IPS DF 19.7 (cell line): ENCODE data around the gene RTEL1.
A peak's percentile ranks its signal among the peaks of the same experiment; 100 is the strongest.
"Not testable (repeated sequence)": the region's sequence is repeated elsewhere in the genome, so short reads cannot be mapped to it uniquely, and the experiment has no call there.

Experiments used
- DNase-seq: peaks from one replicate; pipeline ENCODE4 v3.0.0-alpha.2; 2013; ENCODE audit warnings: low read depth, low spot score

Gene RTEL1

DNA sequence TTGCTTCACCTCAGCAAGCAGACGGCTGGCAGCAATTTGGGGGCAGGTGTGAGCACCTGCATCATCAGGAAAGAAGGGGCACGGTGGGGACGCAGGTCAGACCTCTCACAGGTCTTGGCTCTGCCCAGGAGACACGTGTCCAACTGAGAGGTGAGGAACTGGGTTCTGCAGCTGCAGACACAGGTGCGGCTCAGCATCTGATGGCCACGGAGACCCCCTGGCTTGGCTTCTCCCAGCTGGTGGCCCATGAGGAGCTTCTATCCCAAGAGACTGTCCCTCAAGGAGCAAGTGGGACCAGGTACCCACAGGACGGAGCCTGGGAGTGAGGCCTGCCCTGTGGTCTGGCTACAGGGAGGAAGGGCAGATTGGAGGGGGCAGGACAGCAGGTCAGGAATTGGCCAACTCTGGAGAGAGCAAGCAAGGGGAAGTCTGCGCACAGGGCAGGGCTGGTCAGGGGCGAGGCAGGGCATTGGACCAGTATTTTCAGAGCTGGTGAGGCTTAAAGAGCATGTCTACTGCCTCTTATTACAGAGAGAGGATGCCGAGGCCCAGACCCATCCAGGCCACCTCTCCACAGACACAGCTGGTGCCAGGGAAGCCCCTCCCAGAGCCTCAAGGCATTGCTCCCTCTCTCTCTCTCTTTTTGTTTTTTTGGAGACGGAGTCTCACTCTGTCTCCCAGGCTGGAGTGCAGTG, 9.1 kb upstream of the RTEL1 start:
- DNase-seq: no peak

DNA sequence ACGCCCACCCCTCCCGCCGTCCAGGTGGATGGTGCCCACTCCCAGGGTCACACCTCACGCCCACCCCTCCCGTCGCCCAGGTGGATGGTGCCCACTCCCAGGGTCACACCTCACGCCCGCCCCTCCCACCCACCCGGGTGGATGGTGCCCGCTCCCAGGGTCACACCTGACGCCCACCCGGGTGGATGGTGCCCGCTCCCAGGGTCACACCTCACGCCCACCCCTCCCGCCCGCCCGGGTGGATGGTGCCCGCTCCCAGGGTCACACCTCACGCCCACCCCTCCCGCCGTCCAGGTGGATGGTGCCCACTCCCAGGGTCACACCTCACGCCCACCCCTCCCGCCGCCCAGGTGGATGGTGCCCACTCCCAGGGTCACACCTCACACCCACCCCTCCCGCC, 7.6 kb upstream of the RTEL1 start:
- not testable (repeated sequence) for DNase-seq

- no peak for DNase-seq
Observed at GRCh38 chr20:63651942-63652191, 6.2 kb upstream of the RTEL1 start.

DNA sequence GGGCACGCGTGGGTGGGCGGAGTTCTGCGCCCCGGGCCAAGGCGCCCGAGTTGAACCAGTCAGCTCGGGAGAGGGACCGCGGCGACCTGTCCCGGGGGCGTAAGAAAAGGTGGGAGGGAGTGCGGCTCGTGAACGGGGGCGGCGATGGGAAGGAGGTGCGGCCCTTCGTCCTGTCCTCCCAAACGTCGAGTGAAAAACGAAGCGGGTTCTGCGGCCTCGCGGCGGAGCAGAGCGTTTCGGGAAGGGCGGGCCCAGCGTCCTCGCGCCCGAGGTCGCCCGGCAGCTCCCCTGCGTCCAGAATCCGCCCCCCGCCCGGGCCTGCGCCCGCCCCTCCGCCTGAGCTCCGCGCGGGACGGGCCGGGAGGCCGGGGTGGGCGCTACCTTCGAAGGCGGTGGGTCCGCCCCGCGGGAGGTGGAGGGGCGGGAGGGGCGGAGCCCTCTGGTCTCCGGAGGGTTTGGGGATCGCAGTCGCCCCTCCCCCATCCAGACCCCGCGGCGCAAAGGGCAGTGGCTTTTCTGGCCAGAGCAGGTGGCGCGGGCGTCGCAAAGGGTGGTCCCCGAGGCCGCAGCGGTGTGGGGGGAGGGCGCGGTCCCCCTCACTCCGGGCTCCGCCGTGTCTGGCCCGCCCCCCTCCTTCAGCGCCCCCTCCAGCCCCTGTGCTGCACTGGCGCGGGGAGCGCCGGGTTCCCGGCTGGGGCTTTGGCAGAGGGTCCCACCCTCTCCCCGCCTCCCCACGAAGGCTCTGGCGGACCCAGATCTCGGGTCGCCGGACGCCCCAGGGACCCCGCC, 5.7 kb upstream of the RTEL1 start:
- no peak for DNase-seq

DNA sequence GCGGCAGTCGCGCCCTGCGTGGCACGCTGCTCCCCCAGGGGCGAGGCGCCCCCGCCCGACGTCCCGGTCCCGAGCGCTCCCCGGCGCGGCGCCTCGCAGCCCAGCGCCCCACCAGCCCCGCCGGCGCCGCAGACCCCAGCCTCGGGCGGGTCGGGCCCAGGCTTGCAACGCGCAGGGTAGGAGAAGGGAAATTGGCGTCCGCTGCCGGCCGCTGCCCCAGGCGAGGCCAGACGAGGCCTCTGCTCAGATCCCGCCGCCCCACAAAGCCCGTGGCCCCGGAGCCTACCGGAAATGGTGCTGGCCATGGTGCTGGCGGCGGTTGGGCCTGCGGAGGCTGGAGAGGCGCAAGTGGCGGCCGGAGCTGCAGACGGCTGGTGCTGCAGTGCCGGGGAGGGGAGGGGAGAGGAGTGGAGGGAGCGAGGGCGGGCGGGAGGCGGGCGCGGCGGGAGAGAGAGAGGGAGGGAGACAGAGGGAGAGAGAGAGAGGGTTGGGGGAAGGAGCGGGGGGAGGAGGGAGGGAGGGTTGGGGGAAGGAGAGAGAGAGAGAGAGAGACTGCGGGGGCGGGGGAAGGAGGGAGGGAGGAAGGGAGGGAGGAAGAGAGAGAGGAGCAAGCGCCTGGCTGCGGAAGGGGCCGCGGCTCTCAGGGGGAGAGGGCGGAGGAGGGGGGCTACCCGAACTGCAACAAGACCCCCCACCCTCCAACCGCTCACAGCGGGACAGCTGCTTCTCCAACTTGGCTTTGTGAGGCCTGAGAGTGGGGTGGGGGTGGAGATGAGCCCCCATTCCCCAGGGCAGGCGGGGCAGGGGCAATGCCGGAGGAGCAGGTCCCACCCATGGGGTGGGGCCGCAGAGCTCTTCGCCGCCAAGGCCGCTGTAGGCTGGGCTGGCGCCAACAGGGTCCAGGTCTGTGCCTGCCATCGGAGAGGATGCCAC, 4.8 kb upstream of the RTEL1 start, which contains the start of gene STMN3:
TSS of gene STMN3 (minus strand) at position 384 of the 933 bp plus-strand sequence. CDS start at position 305, 79 bp downstream.
- peak; percentile 71 for DNase-seq

DNA sequence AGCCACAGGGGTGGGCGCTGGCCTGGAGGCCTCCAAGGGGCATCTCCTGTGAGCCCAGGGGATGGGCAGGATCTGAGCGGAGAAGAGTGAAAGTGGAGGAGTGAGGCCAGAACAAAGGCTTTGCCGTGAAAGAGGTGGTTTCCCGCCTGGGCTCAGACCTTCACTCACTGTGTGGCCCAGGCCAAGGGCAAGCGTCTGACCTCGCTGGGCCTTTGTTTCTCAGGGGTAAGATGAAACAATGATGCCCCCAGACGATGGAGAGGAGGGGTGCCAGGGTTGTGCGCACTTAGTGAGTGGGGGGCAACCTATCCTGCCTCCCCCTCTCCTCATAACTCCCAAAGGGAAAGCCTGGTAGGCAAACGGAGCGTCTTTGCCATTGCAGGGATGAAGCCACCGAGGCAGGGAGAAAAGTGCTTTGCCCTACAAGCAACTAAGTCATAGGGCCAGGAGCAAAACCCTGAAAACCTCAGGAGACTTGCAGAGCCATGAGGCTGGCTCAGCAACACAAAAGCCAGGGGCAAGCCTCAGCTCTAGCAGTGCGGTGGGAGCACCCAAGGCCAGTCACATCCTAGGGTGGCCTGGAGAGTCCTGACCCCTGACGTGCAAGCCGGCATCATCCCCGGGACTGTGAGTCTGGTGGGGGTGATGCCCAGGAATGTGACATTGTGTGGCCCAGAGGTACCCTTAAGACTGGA, 4.0 kb upstream of the RTEL1 start:
- no peak for DNase-seq

DNA sequence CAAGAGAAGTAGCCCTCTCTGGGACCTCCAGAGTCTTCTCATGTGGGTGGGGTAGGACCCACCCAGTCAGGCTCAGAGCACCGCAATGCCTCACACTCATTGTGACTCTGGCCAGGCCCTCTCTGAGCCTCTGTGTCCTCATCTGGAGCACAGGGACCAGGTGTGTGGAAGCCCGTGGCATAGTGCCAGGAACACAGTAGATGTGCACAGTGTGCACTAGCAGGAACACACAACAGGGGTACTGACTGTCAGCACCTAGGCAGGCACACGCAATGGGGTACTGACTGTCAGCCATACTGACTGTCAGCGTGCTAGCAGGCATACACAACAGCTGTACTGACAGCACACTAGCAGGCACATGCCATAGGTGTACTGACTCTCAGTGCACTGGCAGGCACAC, 2.9 kb upstream of the RTEL1 start:
- no peak for DNase-seq

- DNase-seq: no peak
Observed at GRCh38 chr20:63656451-63656850, 1.7 kb upstream of the RTEL1 start.

GRCh38 chr20:63657260-63657936, 714 bp upstream of the RTEL1 start:
- no peak for DNase-seq

GRCh38 chr20:63658749-63659187, 656 bp downstream of the RTEL1 start:
- DNase-seq: no peak

DNA sequence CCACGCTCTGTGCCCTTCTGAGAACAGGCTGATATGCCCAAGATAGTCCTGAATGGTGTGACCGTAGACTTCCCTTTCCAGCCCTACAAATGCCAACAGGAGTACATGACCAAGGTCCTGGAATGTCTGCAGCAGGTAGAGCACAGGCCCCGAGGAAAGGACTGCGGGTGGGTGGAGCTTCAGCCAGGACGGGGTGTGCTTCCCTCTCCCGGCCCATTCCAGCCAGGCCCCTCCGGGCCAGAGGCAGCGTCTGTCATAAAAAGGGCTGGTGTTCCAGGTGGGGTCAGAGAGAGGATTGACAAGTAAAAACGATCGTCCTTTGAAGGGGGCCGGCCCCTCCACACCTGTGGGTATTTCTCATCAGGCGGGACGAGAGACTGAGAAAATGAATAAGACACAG, 1.3 kb downstream of the RTEL1 start:
- no peak for DNase-seq

DNA sequence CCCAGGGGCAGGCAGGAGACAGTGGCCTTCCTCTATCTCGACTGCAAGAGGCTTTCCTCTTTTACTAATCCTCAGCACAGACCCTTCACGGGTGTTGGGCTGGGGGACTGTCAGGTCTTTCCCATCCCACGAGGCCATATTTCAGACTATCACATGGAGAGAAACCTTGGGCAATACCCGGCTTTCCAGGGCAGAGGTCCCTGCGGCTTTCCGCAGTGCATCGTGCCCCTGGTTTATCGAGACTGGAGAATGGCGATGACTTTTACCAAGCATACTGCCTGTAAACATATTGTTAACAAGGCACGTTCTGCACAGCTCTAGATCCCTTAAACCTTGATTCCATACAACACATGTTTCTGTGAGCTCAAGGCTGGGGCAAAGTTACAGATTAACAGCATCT, 2.1 kb downstream of the RTEL1 start:
- not testable (repeated sequence) for DNase-seq

DNA sequence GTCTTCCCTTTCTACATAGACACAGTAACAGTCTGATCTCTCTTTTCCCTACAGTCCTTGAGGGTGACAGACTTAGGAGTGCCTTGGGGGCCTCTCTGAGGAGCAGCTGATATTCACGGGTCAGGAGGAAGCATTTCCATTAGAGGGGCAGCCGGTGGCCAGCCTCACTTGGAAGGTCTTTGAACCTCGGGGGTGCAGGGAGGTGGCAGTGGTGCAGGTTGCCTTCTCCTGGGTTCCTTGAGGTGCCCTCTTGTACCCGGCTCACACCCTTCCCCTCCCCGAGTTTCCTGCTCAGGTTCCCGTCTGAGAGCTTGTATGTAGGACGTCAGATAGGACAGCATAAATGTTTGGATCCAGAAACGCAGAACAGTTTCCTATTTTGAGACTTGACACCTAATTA, 2.5 kb downstream of the RTEL1 start:
- DNase-seq: no peak

DNA sequence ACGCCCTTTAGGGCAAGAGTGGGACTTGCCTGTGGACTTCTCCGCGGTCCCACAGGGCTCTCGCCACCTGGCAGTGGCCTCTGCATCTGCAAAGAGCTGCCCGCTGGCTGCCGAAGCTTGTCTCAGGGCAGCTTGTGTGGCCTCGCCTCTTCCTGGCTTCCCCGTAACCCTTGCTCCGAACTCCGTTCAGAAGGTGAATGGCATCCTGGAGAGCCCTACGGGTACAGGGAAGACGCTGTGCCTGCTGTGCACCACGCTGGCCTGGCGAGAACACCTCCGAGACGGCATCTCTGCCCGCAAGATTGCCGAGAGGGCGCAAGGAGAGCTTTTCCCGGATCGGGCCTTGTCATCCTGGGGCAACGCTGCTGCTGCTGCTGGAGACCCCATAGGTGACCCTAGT, 3.0 kb downstream of the RTEL1 start:
- DNase-seq: no peak

- DNase-seq: no peak
Observed at GRCh38 chr20:63661959-63662812, 4.1 kb downstream of the RTEL1 start.

DNA sequence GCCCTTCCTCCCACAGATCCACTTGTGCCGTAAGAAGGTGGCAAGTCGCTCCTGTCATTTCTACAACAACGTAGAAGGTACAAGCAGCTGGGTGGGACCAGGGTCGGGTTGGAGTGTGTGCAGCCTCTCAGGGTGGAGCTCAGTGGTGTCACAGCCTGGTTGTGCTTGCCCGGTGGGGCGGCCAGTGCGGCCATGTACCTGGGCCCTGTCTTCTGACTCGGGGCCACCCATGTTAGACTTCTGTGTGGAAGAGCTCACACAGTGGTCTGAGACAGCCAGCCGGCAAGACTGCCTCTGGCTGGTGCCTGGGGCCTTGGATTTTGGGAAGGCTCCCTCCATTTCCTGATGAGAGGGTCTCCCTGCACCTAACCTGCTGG, 4.7 kb downstream of the RTEL1 start:
- DNase-seq: no peak

GRCh38 chr20:63663332-63664066, 5.4 kb downstream of the RTEL1 start:
- DNase-seq: no peak

DNA sequence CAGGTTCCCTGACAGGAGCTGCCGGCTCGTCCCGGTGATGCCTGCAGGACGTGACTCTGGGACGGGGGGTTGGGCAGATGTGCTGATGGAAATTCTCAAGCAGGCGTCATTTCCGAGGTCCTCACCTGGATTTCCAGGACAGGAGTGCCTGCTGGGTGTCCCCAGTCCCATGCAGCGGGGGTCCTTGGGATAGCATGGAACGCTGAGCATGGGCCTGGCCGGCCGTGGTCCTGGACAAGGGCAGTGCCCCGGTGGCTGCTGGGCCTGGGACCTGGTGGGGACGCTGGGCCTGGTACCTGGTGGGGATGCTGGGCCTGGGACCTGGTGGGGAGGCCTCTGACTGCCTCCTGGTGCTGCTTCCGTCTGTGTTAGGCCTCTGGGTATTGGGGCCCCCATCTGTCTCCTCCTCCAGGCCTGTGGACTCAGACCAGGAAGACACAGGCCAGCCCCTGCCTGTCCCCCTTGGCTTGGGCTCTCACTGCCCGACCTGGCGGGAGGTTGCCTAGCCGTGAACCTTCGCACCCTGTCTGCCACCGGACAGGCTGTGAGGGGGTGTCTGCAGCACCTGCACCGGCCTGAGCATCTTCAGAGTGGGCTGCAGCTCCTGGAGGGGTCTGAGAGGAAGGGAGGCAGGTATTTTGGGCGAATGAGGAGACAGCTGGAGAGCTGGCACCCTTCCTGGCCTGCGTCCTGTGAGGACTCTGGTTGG, 6.2 kb downstream of the RTEL1 start:
- no peak for DNase-seq
